ENCODE results near the gene ME3. TPM values are rescaled to one million over a fixed set of nuclear protein-coding genes. Genes with fewer than 3 reads are reported as not detected.

The ME3 gene
- total and polyA plus RNA-seq, 7 experiments from 2014 or later = 0.48 to 13.7 (median 6.4) TPM

DNA sequence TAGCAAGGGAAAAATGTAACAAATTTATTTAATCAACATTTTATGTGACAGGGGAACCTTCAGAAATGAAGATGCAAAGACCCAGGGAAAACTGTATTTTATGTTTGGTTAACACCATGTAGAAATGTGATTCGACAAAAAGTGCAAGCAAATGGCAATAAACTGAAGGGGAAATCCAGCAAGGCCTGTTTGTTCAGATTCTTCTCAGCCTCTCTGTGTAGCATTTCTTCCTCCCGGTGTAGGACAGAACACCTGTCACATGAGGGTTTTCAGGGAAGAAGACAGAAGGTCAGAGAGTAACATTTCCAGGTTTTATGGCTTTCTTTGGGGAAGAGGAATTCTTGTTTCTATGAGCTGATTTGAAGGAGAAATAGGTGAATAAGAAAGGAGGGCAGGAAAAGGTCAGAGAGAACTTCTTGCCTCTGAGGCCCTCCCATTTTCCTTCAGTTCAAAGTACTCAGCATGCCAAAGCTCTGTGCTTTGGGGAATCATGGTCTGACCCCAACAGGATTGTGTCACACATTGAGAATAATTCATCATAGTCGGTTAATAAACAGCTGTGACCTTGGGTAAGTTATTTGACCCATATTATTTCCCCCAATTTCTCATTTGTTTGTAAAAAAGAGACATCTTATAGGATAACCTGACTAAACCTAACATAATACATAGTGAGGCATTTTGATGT is 45.5 kb upstream of the ME3 start:
- Mint-ChIP-seq H3K4me3 (no peak overlapping the region), H3K36me3 (no peaks in the 10 kb centered on the region), H3K4me1 (peaks cover 0 to 2% (median 0%) of the 10 kb centered on the region in 7 donors), H3K27me3 (peaks cover 4 to 25% (median 7%) of the 10 kb centered on the region in 5 donors), H3K9me3 (peaks cover 5 to 23% (median 11%) of the 10 kb centered on the region in 11 donors), H3K27ac (no peak overlapping the region)
- POLR2A ChIA-PET = no interaction called here
- H3K27ac ChIP-seq (ENCODE audit: low read depth, low read length) = no peak overlapping the region
- no peak for DNase-seq
- H3K27me3 ChIP-seq (ENCODE audit: control insufficient read depth in 2 of 2, insufficient read depth in 2 of 2, low read length in 2 of 2) = no peaks in the 10 kb centered on the region
- no peaks in the 10 kb centered on the region for H3K4me1 ChIP-seq (ENCODE audit: control insufficient read depth in 2 of 2, insufficient read depth in 2 of 2, low read length in 2 of 2)
- H3K36me3 ChIP-seq (ENCODE audit: control insufficient read depth in 2 of 3, insufficient read depth in 3 of 3, low read length in 3 of 3) = no peaks in the 10 kb centered on the region
- H3K9me3 ChIP-seq (ENCODE audit: control insufficient read depth in 2 of 3, low read length in 3 of 3) = peaks cover 0 to 6% (median 0%) of the 10 kb centered on the region in 3 experiments
- intact Hi-C loops (cut with micrococcal nuclease) = no loop called here
- H3K4me3 ChIP-seq (ENCODE audit: low read length) = no peak overlapping the region
- CTCF ChIA-PET = no interaction called here
- no peak for ATAC-seq

DNA sequence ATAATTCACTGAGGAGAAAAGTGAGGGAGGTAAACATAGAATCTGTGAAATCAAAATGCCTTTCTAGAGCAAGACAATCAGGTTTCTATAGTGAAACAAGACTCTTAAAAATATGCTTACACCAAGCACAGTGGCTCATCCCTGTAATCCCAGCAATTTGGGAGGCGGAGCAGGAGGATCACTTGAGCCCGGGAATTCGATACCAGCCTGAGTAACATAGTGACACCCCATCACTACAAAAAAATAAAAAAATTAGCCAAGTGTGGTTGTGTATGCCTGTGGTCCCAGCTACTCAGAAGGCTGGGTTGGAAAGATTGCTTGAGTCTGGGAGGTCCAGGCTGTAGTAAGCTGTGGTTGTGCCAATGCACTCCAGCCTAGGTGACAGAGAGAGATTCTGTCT is 43.2 kb upstream of the ME3 start:
- Mint-ChIP-seq H3K27ac (no peak overlapping the region), H3K4me1 (peaks cover 0 to 2% (median 0%) of the 10 kb centered on the region in 7 donors), H3K9me3 (peaks cover 0 to 3% (median under 1%) of the 10 kb centered on the region in 11 donors), H3K36me3 (no peaks in the 10 kb centered on the region), H3K27me3 (peaks cover under 1 to 14% (median 6%) of the 10 kb centered on the region in 5 donors), H3K4me3 (no peak overlapping the region)
- Histone ChIP-seq H3K9me3 (ENCODE audit: control insufficient read depth in 2 of 3, low read length in 3 of 3) (no peaks in the 10 kb centered on the region), H3K36me3 (ENCODE audit: control insufficient read depth in 2 of 3, insufficient read depth in 3 of 3, low read length in 3 of 3) (no peaks in the 10 kb centered on the region), H3K4me1 (ENCODE audit: control insufficient read depth in 2 of 2, insufficient read depth in 2 of 2, low read length in 2 of 2) (no peaks in the 10 kb centered on the region), H3K4me3 (ENCODE audit: low read length) (no peak overlapping the region), H3K27me3 (ENCODE audit: control insufficient read depth in 2 of 2, insufficient read depth in 2 of 2, low read length in 2 of 2) (no peaks in the 10 kb centered on the region), H3K27ac (ENCODE audit: low read depth, low read length) (no peak overlapping the region)
- ChIA-PET CTCF (no interaction called here), POLR2A (no interaction called here)
- no peak for DNase-seq
- intact Hi-C loops (cut with micrococcal nuclease) = no loop called here
- no peak for ATAC-seq

DNA sequence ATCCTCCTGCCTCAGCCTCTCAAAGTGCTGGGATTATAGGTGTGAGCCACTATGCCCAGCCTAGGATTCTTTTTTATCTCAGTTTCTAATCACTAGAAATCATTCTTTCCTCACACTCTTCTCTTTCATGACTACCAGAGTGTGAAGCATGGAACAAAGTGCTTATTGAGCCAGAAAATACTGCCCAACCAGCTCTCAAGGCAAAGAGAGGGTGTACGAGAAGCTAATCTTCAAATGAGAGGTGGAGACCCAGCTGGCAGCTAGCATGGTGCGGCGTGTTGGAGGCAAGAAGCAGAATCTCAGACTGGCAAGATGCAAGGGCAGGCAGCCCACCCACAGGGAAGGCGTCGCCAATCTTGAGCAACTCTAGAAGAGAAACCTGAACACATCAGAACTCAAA is 41.1 kb upstream of the ME3 start:
- Histone ChIP-seq H3K27me3 (ENCODE audit: control insufficient read depth in 2 of 2, insufficient read depth in 2 of 2, low read length in 2 of 2) (no peaks in the 10 kb centered on the region), H3K27ac (ENCODE audit: low read depth, low read length) (no peak overlapping the region), H3K4me3 (ENCODE audit: low read length) (no peak overlapping the region), H3K9me3 (ENCODE audit: control insufficient read depth in 2 of 3, low read length in 3 of 3) (no peaks in the 10 kb centered on the region), H3K4me1 (ENCODE audit: control insufficient read depth in 2 of 2, insufficient read depth in 2 of 2, low read length in 2 of 2) (no peaks in the 10 kb centered on the region), H3K36me3 (ENCODE audit: control insufficient read depth in 2 of 3, insufficient read depth in 3 of 3, low read length in 3 of 3) (no peaks in the 10 kb centered on the region)
- DNase-seq (no peak), ATAC-seq (no peak)
- ChIA-PET CTCF (no interaction called here), POLR2A (no interaction called here)
- Mint-ChIP-seq H3K4me1 (peaks cover 0 to 2% (median 0%) of the 10 kb centered on the region in 7 donors), H3K4me3 (no peak overlapping the region), H3K27me3 (peaks cover 0 to 12% (median 1%) of the 10 kb centered on the region in 5 donors), H3K9me3 (peaks cover 0 to 14% (median 3%) of the 10 kb centered on the region in 11 donors), H3K27ac (no peak overlapping the region), H3K36me3 (no peaks in the 10 kb centered on the region)
- intact Hi-C loops (cut with micrococcal nuclease) = no loop called here

DNA sequence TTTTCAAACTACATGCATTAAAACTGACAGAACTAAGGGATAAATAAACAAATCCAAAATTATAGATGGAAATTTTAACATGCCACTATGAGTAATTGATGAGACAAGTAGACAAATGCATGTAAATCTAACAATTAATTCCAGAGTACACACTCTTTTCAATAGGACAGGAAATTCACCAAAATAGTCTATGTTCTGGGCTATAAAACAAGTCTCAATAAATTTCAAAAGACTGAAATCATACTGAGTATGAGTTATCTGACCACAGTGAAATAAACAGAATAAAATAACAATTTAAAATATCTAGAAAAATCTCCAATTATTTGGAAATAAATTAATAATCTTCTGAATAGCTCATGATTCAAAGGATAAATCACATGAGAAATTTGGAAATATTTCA is 38.5 kb upstream of the ME3 start:
- POLR2A ChIA-PET = no interaction called here
- no peaks in the 10 kb centered on the region for H3K36me3 ChIP-seq (ENCODE audit: control insufficient read depth in 2 of 3, insufficient read depth in 3 of 3, low read length in 3 of 3)
- Mint-ChIP-seq H3K9me3 (peaks cover 0 to 16% (median 3%) of the 10 kb centered on the region in 11 donors), H3K27me3 (peaks cover 0 to 19% (median 5%) of the 10 kb centered on the region in 5 donors), H3K27ac (no peak overlapping the region), H3K36me3 (no peaks in the 10 kb centered on the region), H3K4me3 (no peak overlapping the region), H3K4me1 (no peaks in the 10 kb centered on the region)
- DNase-seq = no peak
- CTCF ChIA-PET = no interaction called here
- intact Hi-C loops (cut with micrococcal nuclease) = no loop called here
- no peaks in the 10 kb centered on the region for H3K9me3 ChIP-seq (ENCODE audit: control insufficient read depth in 2 of 3, low read length in 3 of 3)
- no peak for ATAC-seq
- no peak overlapping the region for H3K27ac ChIP-seq (ENCODE audit: low read depth, low read length)
- no peaks in the 10 kb centered on the region for H3K4me1 ChIP-seq (ENCODE audit: control insufficient read depth in 2 of 2, insufficient read depth in 2 of 2, low read length in 2 of 2)
- H3K27me3 ChIP-seq (ENCODE audit: control insufficient read depth in 2 of 2, insufficient read depth in 2 of 2, low read length in 2 of 2) = no peaks in the 10 kb centered on the region
- H3K4me3 ChIP-seq (ENCODE audit: low read length) = no peak overlapping the region

DNA sequence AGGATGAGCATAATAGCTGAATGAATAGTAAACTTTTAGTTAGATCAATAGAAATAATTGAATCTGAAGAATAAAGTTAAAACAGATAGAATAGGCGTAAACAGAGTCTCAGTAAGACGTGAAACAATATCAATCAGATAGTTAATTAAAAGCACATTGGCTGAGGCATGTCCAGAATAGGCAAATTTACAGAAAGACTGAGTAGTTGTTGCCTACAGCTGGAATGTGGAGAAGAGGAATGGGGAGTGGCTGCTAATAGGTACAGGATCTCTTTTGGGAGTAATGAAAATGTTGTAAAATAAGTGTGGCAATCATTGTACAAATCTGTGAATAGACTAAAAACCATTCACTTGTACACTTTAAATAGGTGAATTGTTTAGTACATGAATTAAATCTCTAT is 36.3 kb upstream of the ME3 start:
- H3K36me3 Mint-ChIP-seq = no peaks in the 10 kb centered on the region
- Histone ChIP-seq H3K4me1 (ENCODE audit: control insufficient read depth in 2 of 2, insufficient read depth in 2 of 2, low read length in 2 of 2) (no peaks in the 10 kb centered on the region), H3K9me3 (ENCODE audit: control insufficient read depth in 2 of 3, low read length in 3 of 3) (no peaks in the 10 kb centered on the region), H3K27ac (ENCODE audit: low read depth, low read length) (no peak overlapping the region), H3K36me3 (ENCODE audit: control insufficient read depth in 2 of 3, insufficient read depth in 3 of 3, low read length in 3 of 3) (no peaks in the 10 kb centered on the region), H3K4me3 (ENCODE audit: low read length) (no peak overlapping the region), H3K27me3 (ENCODE audit: control insufficient read depth in 2 of 2, insufficient read depth in 2 of 2, low read length in 2 of 2) (no peaks in the 10 kb centered on the region)
- peaks cover 0 to 16% (median 3%) of the 10 kb centered on the region in 11 donors for H3K9me3 Mint-ChIP-seq
- H3K27ac Mint-ChIP-seq = peak overlapping the region in 1 of 9 donors; percentile 55
- ChIA-PET POLR2A (no interaction called here), CTCF (no interaction called here)
- DNase-seq = no peak
- no peaks in the 10 kb centered on the region for H3K4me1 Mint-ChIP-seq
- no peak overlapping the region for H3K4me3 Mint-ChIP-seq
- intact Hi-C loops (cut with micrococcal nuclease) = no loop called here
- no peak for ATAC-seq
- peaks cover 8 to 25% (median 14%) of the 10 kb centered on the region in 5 donors for H3K27me3 Mint-ChIP-seq

DNA sequence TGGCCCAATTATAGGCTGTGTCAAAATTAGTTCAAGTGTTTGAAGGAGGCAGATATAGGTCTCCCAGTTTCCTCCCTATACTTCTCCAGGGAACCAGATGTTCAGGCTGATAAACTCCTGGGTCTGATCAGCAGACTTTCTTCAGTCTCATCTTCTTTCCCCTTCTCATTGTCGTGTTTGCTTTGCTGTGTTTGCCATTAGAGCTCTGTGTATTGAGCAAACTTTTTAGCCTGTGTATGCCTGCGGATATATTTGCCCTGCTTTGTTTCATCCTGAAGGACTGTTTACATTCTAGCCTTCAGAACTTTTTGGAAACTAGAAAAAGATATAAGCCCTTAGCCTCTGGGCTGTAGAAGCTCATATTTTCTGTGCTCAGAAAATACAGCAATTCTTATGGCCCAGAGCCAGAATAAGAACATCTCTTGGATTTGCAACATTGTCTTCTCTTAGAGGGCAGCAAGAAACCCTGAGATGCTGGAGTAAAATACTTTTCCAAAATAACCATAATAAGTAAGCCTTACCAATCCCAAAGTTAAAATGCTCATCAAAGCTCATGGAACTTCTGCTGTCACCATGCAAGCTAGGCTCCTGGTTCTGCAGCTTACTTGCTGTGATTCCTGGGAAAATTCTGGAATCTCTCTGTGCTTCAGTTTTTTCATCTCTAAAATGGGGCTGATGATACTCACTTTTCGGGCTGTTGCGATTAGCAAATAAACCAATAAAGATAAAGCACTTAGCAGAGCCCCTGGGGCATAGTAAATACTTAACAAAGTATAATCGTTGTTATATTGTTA is 34.1 kb upstream of the ME3 start:
- Mint-ChIP-seq H3K4me1 (no peaks in the 10 kb centered on the region), H3K27me3 (peaks cover 8 to 26% (median 16%) of the 10 kb centered on the region in 5 donors), H3K4me3 (no peak overlapping the region), H3K27ac (no peak overlapping the region), H3K36me3 (no peaks in the 10 kb centered on the region), H3K9me3 (peaks cover 0 to 16% (median 3%) of the 10 kb centered on the region in 11 donors)
- Histone ChIP-seq H3K36me3 (ENCODE audit: control insufficient read depth in 2 of 3, insufficient read depth in 3 of 3, low read length in 3 of 3) (no peaks in the 10 kb centered on the region), H3K4me3 (ENCODE audit: low read length) (no peak overlapping the region), H3K4me1 (ENCODE audit: control insufficient read depth in 2 of 2, insufficient read depth in 2 of 2, low read length in 2 of 2) (no peaks in the 10 kb centered on the region), H3K27me3 (ENCODE audit: control insufficient read depth in 2 of 2, insufficient read depth in 2 of 2, low read length in 2 of 2) (no peaks in the 10 kb centered on the region), H3K9me3 (ENCODE audit: control insufficient read depth in 2 of 3, low read length in 3 of 3) (no peaks in the 10 kb centered on the region), H3K27ac (ENCODE audit: low read depth, low read length) (no peak overlapping the region)
- no peak for ATAC-seq
- no peak for DNase-seq
- ChIA-PET CTCF (no interaction called here), POLR2A (no interaction called here)
- intact Hi-C loops (cut with micrococcal nuclease) = no loop called here

DNA sequence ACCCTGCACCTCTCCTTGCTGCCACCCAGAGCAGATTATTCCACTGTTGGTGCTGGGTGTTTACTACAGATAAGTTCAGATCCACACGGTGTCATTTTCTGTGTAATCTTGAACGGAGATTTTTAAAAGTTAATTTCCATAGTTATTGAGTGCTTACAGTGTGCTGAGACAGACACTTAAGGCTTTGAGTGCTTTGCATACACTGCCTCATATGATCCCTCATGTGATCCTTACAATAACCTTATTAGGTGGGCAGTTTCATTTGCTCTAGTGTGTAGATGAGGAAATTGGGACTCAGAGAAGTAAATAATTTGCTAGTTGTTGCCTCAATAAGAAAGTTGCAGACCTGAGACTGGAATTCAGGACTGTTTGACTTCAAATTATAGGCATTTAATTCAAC is 32.3 kb upstream of the ME3 start:
- H3K36me3 ChIP-seq (ENCODE audit: control insufficient read depth in 2 of 3, insufficient read depth in 3 of 3, low read length in 3 of 3) = no peaks in the 10 kb centered on the region
- ATAC-seq (no peak), DNase-seq (no peak)
- H3K4me3 Mint-ChIP-seq = no peak overlapping the region
- no peak overlapping the region for H3K27ac Mint-ChIP-seq
- POLR2A ChIA-PET = no interaction called here
- no peaks in the 10 kb centered on the region for H3K4me1 Mint-ChIP-seq
- intact Hi-C loops (cut with micrococcal nuclease) = no loop called here
- H3K9me3 Mint-ChIP-seq = peaks cover 0 to 9% (median 0%) of the 10 kb centered on the region in 11 donors
- H3K4me1 ChIP-seq (ENCODE audit: control insufficient read depth in 2 of 2, insufficient read depth in 2 of 2, low read length in 2 of 2) = no peaks in the 10 kb centered on the region
- no peak overlapping the region for H3K4me3 ChIP-seq (ENCODE audit: low read length)
- H3K9me3 ChIP-seq (ENCODE audit: control insufficient read depth in 2 of 3, low read length in 3 of 3) = no peaks in the 10 kb centered on the region
- H3K36me3 Mint-ChIP-seq = no peaks in the 10 kb centered on the region
- peaks cover 8 to 19% (median 16%) of the 10 kb centered on the region in 5 donors for H3K27me3 Mint-ChIP-seq
- H3K27ac ChIP-seq (ENCODE audit: low read depth, low read length) = no peak overlapping the region
- CTCF ChIA-PET = no interaction called here
- no peaks in the 10 kb centered on the region for H3K27me3 ChIP-seq (ENCODE audit: control insufficient read depth in 2 of 2, insufficient read depth in 2 of 2, low read length in 2 of 2)

All from naive thymus-derived CD4-positive, alpha-beta T cell (primary cell).